AG04450 (cell line): Measurements from ENCODE around the gene ZCCHC24. TPM values are rescaled to one million over a fixed set of nuclear protein-coding genes. Genes with fewer than 3 reads are reported as not detected.

Experiments
- CTCF ChIA-PET: fragments of 300-600, 350-600 bp; formaldehyde crosslinking; extraction: SDS; loops from one replicate; lab custom pipeline; 2022; ENCODE audit warnings: antibody characterized with exemption, inconsistent platforms; lab: Charles Lee
- POLR2A ChIA-PET: fragments of 350-600 bp; formaldehyde crosslinking; extraction: SDS; loops from one replicate; lab custom pipeline; 2021; ENCODE audit warnings: antibody characterized with exemption, inconsistent platforms; lab: Yijun Ruan, JAX
- DNase-seq: peaks from one replicate; pipeline ENCODE4 v3.0.0-alpha.2; 2011; ENCODE audit warnings: low read depth, low spot score
- H3K27ac ChIP-seq: one replicate; pipeline ENCODE4 v1.5.1; 2012; ENCODE audit warnings: low read depth, low read length, control low read depth
- H3K27me3 ChIP-seq: one replicate; pipeline ENCODE4 v1.6.0; 2012; ENCODE audit warnings: low read length; ENCODE audit not compliant: control insufficient read depth, insufficient read depth
- H3K4me3 ChIP-seq: 2 replicates; pipeline ENCODE4 v1.5.1; 2011; ENCODE audit warnings: mild to moderate bottlenecking, low read depth, low read length, control low read depth
- H3K9me3 ChIP-seq: 2 replicates; pipeline ENCODE4 v1.5.1; 2012; ENCODE audit warnings: low read length; ENCODE audit not compliant: control insufficient read depth, insufficient read depth
- CTCF ChIP-seq: IDR thresholded peaks from 2 replicates; pipeline ENCODE4 v1.5.1; 2011; ENCODE audit warnings: low read depth, low read length, control low read depth, inconsistent platforms
- polyA plus RNA-seq: library from polyadenylated mRNA; depleted of rRNA; stranded (reverse); fragments of >200 nt; gene quantifications from 2 replicates; pipeline ENCODE4 v1.2.3, GENCODE V29; 2011

ZCCHC24 gene
- polyA plus RNA-seq, 1 experiment, result 37.4 TPM

- TF ChIP-seq CTCF, result peak; percentile 71
- Histone ChIP-seq H3K27me3 (no peaks in the 10 kb centered on the region), H3K9me3 (peaks cover 7% of the 10 kb centered on the region), H3K27ac (peak overlapping the region; percentile 100), H3K4me3 (no peak overlapping the region)
- ChIA-PET CTCF (interaction anchor here (0.7 to 1.9 kb wide), 11 partner anchors 8 to 1063 kb away, joined by 3 to 8 read pairs (median 4); no protein-coding TSS in a partner anchor), POLR2A (interaction anchor here (0.8 to 2.9 kb wide), 7 partner anchors 10 to 45 kb away, joined by 3 to 21 read pairs (median 5); partner anchors contain the start of gene ZCCHC24)
- DNase-seq, result no peak
These were observed 45.0 kb downstream of the ZCCHC24 start for GRCh38 chr10:79400146-79401004.

- DNase-seq, result peak; percentile 92
- Histone ChIP-seq H3K4me3 (peak overlapping the region; percentile 47), H3K27me3 (no peaks in the 10 kb centered on the region), H3K27ac (peak overlapping the region; percentile 100), H3K9me3 (no peaks in the 10 kb centered on the region; the same call in 1 of the 2 replicates)
- TF ChIP-seq CTCF, result no peak
- POLR2A ChIA-PET, result interaction anchor here (0.5 to 2.9 kb wide), 12 partner anchors 9 to 735 kb away, joined by 3 to 21 read pairs (median 4); partner anchors contain the start of gene ZCCHC24
- CTCF ChIA-PET, result interaction anchor here (0.7 to 1.9 kb wide), 8 partner anchors 9 to 1064 kb away, joined by 3 to 8 read pairs (median 4); no protein-coding TSS in a partner anchor
These were observed 46.1 kb downstream of the ZCCHC24 start for GRCh38 chr10:79399223-79399831.

DNA sequence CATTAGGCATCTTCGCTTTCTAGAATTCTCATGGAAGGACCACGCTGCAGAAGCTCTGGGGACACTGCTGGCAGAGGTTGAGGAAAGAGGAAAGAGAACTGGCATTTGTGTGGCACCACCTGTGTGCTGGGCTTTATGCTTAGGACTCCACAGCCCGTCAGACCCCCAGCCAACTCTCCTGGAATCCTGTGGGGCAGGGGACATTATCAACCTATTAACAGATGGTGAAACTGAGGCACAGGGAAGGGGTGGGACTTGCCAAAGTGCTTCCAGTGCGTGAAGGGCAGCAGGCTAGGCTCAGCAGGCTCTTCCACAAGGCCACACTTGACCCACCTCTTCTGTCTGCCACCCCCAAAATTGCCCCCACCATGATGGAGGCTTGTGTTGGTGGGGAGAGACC, 46.8 kb downstream of the ZCCHC24 start:
- no peaks in the 10 kb centered on the region; the same call in 1 of the 2 replicates for H3K9me3 ChIP-seq
- no peak overlapping the region for H3K4me3 ChIP-seq
- POLR2A ChIA-PET, result interaction anchor here (0.5 to 2.9 kb wide), 11 partner anchors 9 to 736 kb away, joined by 3 to 21 read pairs (median 4); partner anchors contain the start of gene ZCCHC24
- no peak for DNase-seq
- H3K27me3 ChIP-seq, result no peaks in the 10 kb centered on the region
- no peak for TF ChIP-seq CTCF
- CTCF ChIA-PET, result interaction anchor here (1.1 to 1.9 kb wide), 3 partner anchors 24 to 69 kb away, joined by 3 to 8 read pairs (median 4); no protein-coding TSS in a partner anchor
- H3K27ac ChIP-seq, result peak overlapping the region; percentile 100

DNA sequence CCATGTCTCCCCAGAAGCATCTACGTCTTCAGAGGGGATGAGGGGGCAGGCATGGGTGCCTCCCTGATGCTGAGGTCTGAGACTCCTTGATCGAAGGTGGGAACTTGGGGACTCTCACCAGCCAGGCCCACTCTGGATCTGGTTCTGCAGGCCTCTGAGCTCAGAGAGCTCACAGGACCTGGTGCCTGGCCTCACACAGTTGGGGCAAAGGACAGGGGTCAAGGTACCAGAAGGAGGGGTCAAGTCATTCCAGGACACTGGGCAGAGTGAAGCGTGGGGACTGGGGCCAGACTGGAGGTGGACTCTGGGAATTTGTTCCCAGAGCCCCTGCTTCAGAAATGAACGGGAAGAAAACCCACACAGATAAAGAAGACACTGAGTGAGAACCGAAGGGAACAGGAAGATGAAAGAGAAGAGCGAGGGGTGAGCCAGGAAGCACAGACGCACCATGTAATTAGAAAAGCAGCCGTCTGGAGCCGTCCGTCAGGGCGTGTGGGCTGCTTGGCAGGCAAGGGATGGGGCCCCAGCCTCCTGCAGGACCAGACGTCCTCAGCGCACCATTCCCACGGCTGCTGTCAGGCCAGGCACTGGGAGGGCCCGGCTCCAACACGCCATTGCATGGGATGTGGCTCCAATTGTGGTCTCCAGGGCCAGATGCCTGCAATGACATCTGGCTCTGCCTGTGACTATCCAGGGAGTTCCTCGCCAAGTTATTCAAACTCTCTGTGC, 47.7 kb downstream of the ZCCHC24 start:
- Histone ChIP-seq H3K4me3 (no peak overlapping the region), H3K9me3 (no peaks in the 10 kb centered on the region), H3K27ac (peak overlapping the region; percentile 100), H3K27me3 (no peaks in the 10 kb centered on the region)
- no peak for TF ChIP-seq CTCF
- DNase-seq, result no peak
- CTCF ChIA-PET, result interaction anchor here (0.9 to 1.0 kb wide), 2 partner anchors 24 to 70 kb away, joined by 3 to 4 read pairs; no protein-coding TSS in a partner anchor
- POLR2A ChIA-PET, result interaction anchor here (1.0 to 1.1 kb wide), 2 partner anchors 25 to 97 kb away, joined by 3 to 6 read pairs; no protein-coding TSS in a partner anchor
